Activated T-cell treated with anti-CD3 and anti-CD28 coated beads, Interleukin-2, amount 50 U/mL, for 1 hour (primary cell): ENCODE data around the gene SAMD10.
"Not testable (repeated sequence)": the region's sequence is repeated elsewhere in the genome, so short reads cannot be mapped to it uniquely, and the experiment has no call there.

Experiments
- DNase-seq: peaks from one replicate; pipeline ENCODE4 v3.0.0-alpha.2; 2020

Gene SAMD10

DNA sequence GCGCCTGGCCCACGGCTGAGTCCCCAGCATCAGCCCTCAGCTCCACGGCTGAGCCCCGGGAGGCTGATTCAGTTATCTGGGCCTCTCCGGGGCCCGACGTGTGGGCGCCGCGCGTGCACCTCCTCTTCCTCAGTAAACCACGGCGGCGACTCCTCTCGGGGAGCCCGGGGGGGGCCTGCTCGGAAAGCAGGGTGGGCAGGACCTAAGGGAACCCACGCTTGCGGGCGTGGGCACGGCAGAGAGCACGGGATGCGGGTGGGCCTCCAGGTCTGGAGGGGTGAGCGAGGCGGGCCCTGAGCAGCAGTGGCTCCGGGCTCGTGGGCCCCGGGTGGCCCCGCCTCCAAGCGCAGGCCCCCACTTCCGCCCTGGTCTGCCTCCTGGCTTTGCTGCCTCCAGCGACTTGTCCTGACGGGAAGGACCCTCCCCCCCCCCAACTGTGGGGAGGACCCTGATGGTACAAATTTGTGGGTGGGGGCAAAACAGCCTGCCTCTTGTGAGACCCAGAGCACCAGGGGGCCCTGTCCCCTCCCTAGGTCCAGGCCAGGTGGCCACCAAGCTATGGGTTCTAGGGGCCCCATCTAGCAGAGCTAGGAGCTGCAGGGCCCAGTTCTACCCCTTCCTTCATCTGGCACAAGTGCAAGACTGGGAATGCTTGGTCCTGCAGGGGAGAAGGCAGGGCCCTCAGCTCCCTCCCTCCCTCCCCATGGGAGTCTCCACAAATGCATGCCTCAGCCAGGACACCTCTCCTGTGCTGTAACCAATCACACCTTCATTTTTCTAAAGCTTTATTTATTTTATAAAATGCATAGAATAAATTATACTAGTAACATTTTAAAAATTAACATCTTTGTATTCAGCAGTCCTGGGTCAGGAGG is 40.1 kb downstream of the SAMD10 start:
- DNase-seq = no peak

DNA sequence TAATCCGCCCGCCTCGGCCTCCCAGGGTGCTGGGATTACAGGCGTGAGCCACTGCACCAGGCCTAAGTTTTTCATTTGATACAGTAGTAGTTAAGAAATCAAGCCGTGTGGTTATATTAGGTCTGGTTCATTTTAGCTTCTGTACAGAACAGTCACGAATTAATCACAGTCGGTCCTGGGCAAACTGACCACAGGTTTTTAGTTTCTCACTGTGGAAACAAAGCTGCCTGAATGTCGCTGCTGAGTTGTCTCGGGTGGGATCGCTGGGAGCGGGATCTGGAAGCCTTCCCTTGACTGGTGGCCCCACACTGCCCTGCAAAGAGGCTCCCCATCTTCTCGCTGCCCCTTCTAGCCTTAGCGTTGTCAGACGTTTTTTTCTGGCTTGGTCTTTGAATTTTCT is 41.8 kb downstream of the SAMD10 start:
- DNase-seq = no peak

DNA sequence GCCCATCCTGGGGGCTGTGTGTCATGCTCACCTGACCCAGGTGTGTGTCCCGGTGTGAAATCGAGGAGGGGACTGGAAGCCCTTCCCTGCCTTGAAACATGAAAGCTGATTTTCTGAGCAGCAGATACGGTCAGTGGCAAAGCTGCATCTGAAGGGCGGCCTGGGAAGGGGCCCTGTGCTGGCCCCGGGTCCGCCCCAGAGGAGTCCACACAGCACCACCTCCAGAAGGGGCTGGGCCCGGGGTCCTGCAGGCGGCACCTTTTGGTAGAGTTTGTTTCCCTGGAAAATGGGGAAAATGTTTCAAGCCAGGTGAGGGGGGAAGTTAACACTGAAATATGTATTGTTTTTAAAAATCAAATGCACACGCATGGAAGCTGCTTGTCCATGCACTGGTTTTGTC is 44.0 kb downstream of the SAMD10 start:
- DNase-seq = no peak

DNA sequence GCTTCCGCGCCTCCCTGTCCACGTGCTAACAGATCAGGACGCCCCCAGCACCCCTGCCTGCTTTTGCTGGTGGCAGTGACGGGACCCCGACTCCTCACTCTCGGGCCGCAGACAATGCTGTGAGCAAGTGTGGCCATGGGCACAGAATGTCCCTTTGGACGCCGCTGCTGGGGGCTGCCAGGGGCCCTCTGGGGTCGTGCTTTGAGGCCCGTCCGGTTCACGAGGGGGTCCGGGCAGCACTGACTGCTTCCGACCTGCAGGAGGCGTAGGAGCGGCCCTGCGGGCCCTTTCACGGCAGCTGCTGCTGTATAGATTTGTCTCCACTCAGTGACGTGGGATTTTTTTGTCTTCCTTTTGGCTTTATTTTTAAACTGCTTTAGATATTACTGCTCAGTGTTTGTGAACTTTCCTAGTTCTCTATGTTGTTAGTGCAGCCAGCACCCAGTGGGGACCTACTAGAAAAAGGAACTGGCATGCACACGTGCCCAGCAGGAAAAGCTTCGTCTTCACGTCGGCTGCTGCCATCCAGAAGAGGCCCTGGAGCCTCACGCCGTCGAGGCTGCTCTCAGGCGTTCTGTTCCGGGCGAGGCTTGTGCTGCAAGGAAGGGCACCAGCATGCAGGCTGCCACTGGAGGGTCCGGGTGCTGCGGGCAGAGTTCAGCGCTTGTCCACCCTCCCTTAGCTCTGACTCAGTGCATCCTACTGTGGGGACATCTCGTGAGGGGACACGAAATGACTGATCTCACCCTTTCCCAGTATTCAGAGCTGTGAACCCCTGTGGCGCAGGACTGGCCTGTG is 45.0 kb downstream of the SAMD10 start:
- no peak for DNase-seq

DNA sequence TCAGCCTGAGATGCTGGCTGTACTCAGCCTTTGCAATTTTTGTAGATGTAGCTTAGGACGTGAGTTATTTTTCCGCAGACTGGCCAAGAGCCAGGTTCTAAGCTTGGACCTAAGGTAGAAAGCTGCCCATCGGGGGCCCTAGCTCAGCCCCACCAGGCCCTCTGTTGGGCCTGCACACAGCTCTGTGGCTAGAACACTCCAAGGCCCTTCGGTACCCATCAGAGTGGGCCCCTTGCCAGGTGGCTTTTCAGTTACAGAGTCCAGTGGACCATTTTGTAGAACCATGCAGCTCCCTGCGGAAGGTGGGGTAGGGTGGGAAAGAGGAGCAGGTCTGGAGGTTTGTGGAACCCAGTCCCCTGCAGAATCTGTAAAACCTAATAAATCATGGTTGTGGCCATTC is 45.8 kb downstream of the SAMD10 start:
- no peak for DNase-seq

DNA sequence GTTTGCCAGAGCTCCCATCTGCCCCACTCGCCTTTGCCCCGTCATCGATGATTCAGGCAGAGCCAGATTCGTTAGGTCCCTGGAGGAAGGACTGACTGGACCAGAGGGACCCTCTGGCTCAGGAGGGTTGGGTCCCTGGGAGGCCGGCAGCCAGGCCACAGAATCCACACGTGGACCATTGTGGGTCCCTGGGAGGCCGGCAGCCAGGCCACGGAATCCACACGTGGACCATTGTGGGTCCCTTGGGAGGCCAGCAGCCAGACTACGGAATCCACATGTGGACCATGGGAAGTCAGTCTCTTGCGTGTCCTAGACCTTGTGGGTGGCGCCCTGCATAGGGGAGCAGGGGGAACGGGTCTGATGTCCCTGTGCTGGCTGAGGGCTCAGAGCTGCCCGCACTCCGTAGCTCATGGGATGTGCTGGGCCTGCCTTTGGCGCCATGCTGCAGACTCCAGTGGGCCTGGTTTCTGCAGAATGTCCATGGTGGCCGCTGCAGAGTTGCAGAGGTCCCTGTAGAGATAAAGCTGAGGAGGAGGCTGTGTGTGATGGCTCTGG is 46.8 kb downstream of the SAMD10 start:
- no peak for DNase-seq

DNA sequence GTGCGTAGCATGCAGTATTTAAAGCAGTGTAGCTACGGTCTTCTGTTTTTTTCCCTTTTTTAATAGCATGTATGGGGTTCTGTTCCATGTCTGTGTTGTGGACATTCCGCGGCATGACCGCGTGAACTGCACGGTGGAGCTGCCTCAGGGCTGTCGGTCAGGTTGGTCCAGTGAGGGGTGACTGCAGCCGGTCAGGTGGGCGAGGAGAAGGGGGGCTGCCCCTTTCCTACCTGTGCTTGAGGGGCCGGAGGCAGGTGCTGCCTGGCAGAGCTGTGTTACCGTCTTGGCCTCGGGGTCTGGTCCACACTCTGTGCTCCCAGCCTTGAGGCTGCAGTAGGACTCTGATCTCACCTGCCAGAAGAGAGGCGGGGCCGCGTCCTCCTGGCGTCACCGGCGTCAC is 47.7 kb downstream of the SAMD10 start:
- no peak for DNase-seq

DNA sequence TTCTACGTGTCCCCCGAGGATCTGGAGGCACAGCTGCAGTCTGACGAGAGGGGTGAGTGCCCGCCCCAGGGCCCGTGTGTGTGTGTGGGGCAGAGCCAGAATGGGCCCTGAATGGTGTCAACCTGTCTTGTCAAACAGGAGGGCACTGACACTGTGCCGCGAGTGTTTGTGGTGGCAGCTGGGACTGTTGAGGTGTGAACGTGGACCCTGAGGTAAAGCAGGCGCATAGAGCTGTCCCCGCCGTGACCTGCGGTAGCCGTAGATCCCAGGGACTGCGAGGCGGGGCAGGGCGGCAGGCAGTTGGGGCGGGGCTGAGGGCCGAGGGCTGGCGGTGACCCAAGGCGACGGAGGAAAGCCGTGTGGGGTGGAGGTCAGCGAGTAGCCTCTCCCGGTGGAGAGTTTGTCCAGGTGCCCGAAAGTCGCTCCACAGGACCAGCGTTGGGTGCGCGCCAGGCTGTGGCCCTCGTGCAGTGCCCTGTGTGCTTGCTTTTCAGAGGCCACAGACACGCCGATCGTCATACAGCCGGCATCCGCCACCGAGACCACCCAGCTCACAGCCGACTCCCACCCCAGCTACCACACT is 48.4 kb downstream of the SAMD10 start:
- no peak for DNase-seq

DNA sequence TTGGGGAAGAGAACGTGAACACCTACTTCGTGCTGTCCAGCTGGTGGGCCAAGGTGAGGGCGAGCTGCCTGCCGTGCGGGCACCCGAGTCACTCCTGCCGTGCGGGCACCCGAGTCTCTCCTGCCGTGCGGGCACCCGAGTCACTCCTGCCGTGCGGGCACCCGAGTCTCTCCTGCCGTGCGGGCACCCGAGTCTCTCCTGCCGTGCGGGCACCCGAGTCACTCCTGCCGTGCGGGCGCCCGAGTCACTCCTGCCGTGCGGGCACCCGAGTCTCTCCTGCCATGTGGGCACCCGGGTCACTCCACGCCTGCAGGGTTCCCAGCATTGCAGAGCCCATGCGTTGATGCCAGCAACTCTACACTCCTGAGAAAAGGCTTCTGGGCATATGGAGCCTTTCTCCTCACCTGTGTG is 50.0 kb downstream of the SAMD10 start:
- DNase-seq = not testable (repeated sequence)

DNA sequence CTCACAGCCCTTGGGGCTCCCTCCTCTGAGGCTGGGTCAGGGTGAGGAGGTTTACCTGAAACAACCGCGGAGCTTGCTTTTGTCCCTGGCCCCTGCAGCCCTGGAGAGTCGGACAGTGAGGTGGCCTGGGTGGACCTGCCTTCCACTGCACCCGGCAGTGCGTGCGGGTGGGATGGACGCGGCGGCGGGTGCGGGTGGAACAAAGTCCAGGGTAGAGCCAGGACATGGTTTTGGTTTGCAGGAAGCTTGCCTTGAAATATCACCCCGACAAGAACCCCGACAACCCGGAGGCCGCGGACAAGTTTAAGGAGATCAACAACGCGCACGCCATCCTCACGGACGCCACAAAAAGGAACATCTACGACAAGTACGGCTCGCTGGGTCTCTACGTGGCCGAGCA is 50.4 kb downstream of the SAMD10 start:
- DNase-seq = no peak

DNA sequence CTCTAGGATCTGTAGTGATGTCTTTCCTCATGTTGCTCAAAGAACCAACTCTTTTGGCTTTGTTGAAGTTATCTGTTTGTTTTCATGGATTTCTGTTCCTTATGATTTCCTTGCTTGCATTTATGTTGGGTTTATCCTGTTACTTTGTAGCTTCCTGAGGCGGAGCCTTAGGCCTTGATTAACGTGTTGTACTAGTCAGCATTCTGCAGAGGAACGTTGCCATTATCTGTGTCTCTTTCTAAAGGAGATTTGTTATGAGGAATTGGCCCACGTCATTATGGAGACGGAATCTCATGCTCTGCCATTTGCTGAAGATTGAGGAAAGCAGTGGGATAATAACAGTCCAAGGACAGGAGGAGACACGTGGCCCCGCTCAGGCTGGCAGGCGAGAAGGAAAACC is 53.1 kb downstream of the SAMD10 start:
- no peak for DNase-seq

DNA sequence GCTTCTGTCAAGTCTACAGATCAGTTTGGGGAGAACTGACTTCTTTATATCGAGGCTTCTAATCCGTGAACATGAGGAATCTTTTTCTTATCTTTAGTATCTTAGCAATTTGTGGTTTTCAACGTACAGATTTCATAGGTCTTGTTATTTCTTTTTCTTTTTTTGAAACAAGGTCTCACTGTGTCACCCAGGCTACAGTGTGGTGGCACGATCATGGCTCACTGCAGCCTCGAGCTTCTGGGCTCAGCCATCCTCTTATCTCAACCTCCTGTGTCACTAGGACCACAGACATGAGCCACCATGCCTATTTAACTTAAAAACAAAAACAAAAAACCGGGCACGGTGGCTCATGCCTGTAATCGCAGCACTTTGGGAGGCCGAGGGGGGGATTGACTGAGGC is 55.2 kb downstream of the SAMD10 start:
- no peak for DNase-seq
